ENCODE data around the gene FOXQ1. TPM values are rescaled to one million over a fixed set of nuclear protein-coding genes. Genes with fewer than 3 reads are reported as not detected.

FOXQ1 gene
- total RNA-seq, 1 experiment from 2014 or later: 11.7 TPM

- H3K27ac ChIP-seq (ENCODE audit: low read length): no peak overlapping the region
- H3K4me1 ChIP-seq (ENCODE audit: control insufficient read depth, insufficient read depth, low read length): peaks cover 7% of the 10 kb centered on the region
- CTCF ChIA-PET: no interaction called here
- intact Hi-C loops (cut with micrococcal nuclease; ENCODE audit: unreplicated experiment): no loop called here
- ATAC-seq: no peak
- H3K9me3 ChIP-seq (ENCODE audit: control insufficient read depth, insufficient read depth, low read depth, low read length): no peaks in the 10 kb centered on the region
- DNase-seq (ENCODE audit: low read depth, low spot score): no peak
- H3K36me3 ChIP-seq (ENCODE audit: control insufficient read depth, insufficient read depth, low read length): no peaks in the 10 kb centered on the region
- POLR2A ChIA-PET: no interaction called here
- in situ Hi-C loops (cut with HindIII; ENCODE audit: low pct_unique_long_range_greater_than_20kb, low sequenced_read_pairs): no loop called here
- no peak overlapping the region for H3K4me3 ChIP-seq (ENCODE audit: low read depth in 2 of 2, low read length in 2 of 2)
- no peak for TF ChIP-seq SIN3A (IDR thresholded peaks at IDR 0.05; ENCODE audit: borderline replicate concordance, insufficient read depth, low read depth, low read length)
- TF ChIP-seq TCF7L2 (IDR thresholded peaks at IDR 0.05; ENCODE audit: low read depth, low read length): no peak
- TF ChIP-seq POLR2AphosphoS5 (IDR thresholded peaks at IDR 0.05; ENCODE audit: low read depth, low read length): no peak
- TF ChIP-seq REST (IDR thresholded peaks at IDR 0.05; ENCODE audit: insufficient read depth in 1 of 2, low read depth in 2 of 2, low read length in 1 of 2): no peak
- TF ChIP-seq CTCF (IDR thresholded peaks at IDR 0.05): no peak
- H3K27me3 ChIP-seq (ENCODE audit: control insufficient read depth, insufficient read depth, low read length): no peaks in the 10 kb centered on the region
- no TSS peak for BruUV-seq (replicated peaks)
Measured at GRCh38 chr6:1279065-1279464, 32.8 kb upstream of the FOXQ1 start.

GRCh38 chr6:1280666-1281300 lies 31.1 kb upstream of the FOXQ1 start:
- no TSS peak for BruUV-seq (replicated peaks)
- Histone ChIP-seq H3K27me3 (ENCODE audit: control insufficient read depth, insufficient read depth, low read length) (no peaks in the 10 kb centered on the region), H3K9me3 (ENCODE audit: control insufficient read depth, insufficient read depth, low read depth, low read length) (no peaks in the 10 kb centered on the region), H3K4me3 (ENCODE audit: low read depth in 2 of 2, low read length in 2 of 2) (no peak overlapping the region), H3K4me1 (ENCODE audit: control insufficient read depth, insufficient read depth, low read length) (peaks cover 7% of the 10 kb centered on the region), H3K36me3 (ENCODE audit: control insufficient read depth, insufficient read depth, low read length) (no peaks in the 10 kb centered on the region), H3K27ac (ENCODE audit: low read length) (no peak overlapping the region)
- no peak for DNase-seq (ENCODE audit: low read depth, low spot score)
- POLR2A ChIA-PET: no interaction called here
- in situ Hi-C loops (cut with HindIII; ENCODE audit: low pct_unique_long_range_greater_than_20kb, low sequenced_read_pairs): no loop called here
- CTCF ChIA-PET: no interaction called here
- ATAC-seq: no peak
- TF ChIP-seq REST (IDR thresholded peaks at IDR 0.05; ENCODE audit: insufficient read depth in 1 of 2, low read depth in 2 of 2, low read length in 1 of 2): no peak
- TF ChIP-seq TCF7L2 (IDR thresholded peaks at IDR 0.05; ENCODE audit: low read depth, low read length): no peak
- no peak for TF ChIP-seq CTCF (IDR thresholded peaks at IDR 0.05)
- no peak for TF ChIP-seq SIN3A (IDR thresholded peaks at IDR 0.05; ENCODE audit: borderline replicate concordance, insufficient read depth, low read depth, low read length)
- TF ChIP-seq POLR2AphosphoS5 (IDR thresholded peaks at IDR 0.05; ENCODE audit: low read depth, low read length): no peak
- intact Hi-C loops (cut with micrococcal nuclease; ENCODE audit: unreplicated experiment): no loop called here

All from Panc1 (cell line).